GM19240 (cell line): Measurements from ENCODE around the gene PCNX3.

Experiments used
- DNase-seq: peaks from one replicate; pipeline ENCODE4 v3.0.0; 2011; ENCODE audit warnings: low spot score; ENCODE audit not compliant: insufficient read length

PCNX3 gene

GRCh38 chr11:65596520-65596919, 19.1 kb upstream of the PCNX3 start:
- DNase-seq, result no peak

- DNase-seq, result no peak
Measured at GRCh38 chr11:65598258-65598699, 17.3 kb upstream of the PCNX3 start.

GRCh38 chr11:65599216-65599954, 16.2 kb upstream of the PCNX3 start:
- no peak for DNase-seq

- DNase-seq, result no peak
Measured at GRCh38 chr11:65599955-65600246, 15.7 kb upstream of the PCNX3 start.

GRCh38 chr11:65604258-65604657, 11.3 kb upstream of the PCNX3 start:
- DNase-seq, result no peak

- no peak for DNase-seq
Measured at GRCh38 chr11:65606876-65607613, 8.5 kb upstream of the PCNX3 start.

GRCh38 chr11:65607614-65608426, 7.8 kb upstream of the PCNX3 start:
- no peak for DNase-seq

GRCh38 chr11:65609229-65609628, 6.3 kb upstream of the PCNX3 start:
- DNase-seq, result no peak

GRCh38 chr11:65609665-65610064, 5.9 kb upstream of the PCNX3 start:
- DNase-seq, result no peak

- no peak for DNase-seq
Measured at GRCh38 chr11:65610404-65610803, 5.2 kb upstream of the PCNX3 start.

GRCh38 chr11:65611028-65611757, 4.4 kb upstream of the PCNX3 start:
- no peak for DNase-seq

GRCh38 chr11:65611758-65612603, 3.6 kb upstream of the PCNX3 start:
- no peak for DNase-seq

- no peak for DNase-seq
Measured at GRCh38 chr11:65612691-65613090, 2.9 kb upstream of the PCNX3 start.

GRCh38 chr11:65613091-65613928, 2.3 kb upstream of the PCNX3 start:
- DNase-seq, result no peak

- no peak for DNase-seq
Measured at GRCh38 chr11:65615950-65616574, 486 bp downstream of the PCNX3 start.

GRCh38 chr11:65616575-65617001, 1.0 kb downstream of the PCNX3 start:
- DNase-seq, result no peak

- DNase-seq, result no peak
Measured at GRCh38 chr11:65617136-65617850, 1.7 kb downstream of the PCNX3 start.

- no peak for DNase-seq
Measured at GRCh38 chr11:65617990-65618751, 2.6 kb downstream of the PCNX3 start.
